ENCODE results near the gene ENHO.

ENHO gene

GRCh38 chr9:34555936-34556525 is 33.2 kb upstream of the ENHO start:
- no peak for TF ChIP-seq SIN3A (IDR thresholded peaks at IDR 0.05; ENCODE audit: borderline replicate concordance, insufficient read depth, low read length)
- TF ChIP-seq TAF1 (IDR thresholded peaks at IDR 0.05; ENCODE audit: borderline replicate concordance, insufficient read depth, low read length), result no peak
- TF ChIP-seq FOXP2 (optimal IDR thresholded peaks at IDR 0.05; ENCODE audit: borderline replicate concordance, extremely low read depth, extremely low read length, insufficient read depth), result no peak
- TF ChIP-seq, protein P1, sequence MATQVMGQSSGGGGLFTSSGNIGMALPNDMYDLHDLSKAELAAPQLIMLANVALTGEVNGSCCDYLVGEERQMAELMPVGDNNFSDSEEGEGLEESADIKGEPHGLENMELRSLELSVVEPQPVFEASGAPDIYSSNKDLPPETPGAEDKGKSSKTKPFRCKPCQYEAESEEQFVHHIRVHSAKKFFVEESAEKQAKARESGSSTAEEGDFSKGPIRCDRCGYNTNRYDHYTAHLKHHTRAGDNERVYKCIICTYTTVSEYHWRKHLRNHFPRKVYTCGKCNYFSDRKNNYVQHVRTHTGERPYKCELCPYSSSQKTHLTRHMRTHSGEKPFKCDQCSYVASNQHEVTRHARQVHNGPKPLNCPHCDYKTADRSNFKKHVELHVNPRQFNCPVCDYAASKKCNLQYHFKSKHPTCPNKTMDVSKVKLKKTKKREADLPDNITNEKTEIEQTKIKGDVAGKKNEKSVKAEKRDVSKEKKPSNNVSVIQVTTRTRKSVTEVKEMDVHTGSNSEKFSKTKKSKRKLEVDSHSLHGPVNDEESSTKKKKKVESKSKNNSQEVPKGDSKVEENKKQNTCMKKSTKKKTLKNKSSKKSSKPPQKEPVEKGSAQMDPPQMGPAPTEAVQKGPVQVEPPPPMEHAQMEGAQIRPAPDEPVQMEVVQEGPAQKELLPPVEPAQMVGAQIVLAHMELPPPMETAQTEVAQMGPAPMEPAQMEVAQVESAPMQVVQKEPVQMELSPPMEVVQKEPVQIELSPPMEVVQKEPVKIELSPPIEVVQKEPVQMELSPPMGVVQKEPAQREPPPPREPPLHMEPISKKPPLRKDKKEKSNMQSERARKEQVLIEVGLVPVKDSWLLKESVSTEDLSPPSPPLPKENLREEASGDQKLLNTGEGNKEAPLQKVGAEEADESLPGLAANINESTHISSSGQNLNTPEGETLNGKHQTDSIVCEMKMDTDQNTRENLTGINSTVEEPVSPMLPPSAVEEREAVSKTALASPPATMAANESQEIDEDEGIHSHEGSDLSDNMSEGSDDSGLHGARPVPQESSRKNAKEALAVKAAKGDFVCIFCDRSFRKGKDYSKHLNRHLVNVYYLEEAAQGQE (IDR thresholded peaks at IDR 0.05; ENCODE audit: insufficient read depth in 1 of 2, low read depth in 2 of 2, low read length in 2 of 2), result no peak

DNA sequence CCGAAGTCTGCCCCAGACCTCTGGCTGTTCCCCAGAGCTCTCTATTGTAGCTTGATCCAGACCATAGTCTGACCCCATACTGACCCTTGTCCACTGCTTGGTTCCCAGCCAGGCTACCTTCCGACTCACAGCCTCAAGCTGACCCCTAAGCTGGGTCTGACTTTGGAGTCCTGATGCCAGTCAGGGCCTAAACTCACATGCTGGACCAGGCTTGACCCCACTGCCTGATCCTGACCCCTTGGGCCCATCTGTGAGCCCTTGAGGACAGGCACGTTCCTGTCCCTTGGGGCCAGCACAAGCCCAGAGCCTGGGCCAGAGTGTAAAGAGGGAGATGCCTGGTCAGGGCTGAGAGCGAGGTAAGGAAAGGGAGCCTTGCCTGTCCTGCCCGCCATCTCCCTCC is 32.7 kb upstream of the ENHO start:
- no peak for TF ChIP-seq FOXP2 (optimal IDR thresholded peaks at IDR 0.05; ENCODE audit: borderline replicate concordance, extremely low read depth, extremely low read length, insufficient read depth)
- no peak for TF ChIP-seq TAF1 (IDR thresholded peaks at IDR 0.05; ENCODE audit: borderline replicate concordance, insufficient read depth, low read length)
- TF ChIP-seq, protein P1 (IDR thresholded peaks at IDR 0.05; ENCODE audit: insufficient read depth in 1 of 2, low read depth in 2 of 2, low read length in 2 of 2), result no peak
- no peak for TF ChIP-seq POLR2AphosphoS5 (IDR thresholded peaks at IDR 0.05; ENCODE audit: low read depth, low read length)
- no peak for TF ChIP-seq SIN3A (IDR thresholded peaks at IDR 0.05; ENCODE audit: borderline replicate concordance, insufficient read depth, low read length)

DNA sequence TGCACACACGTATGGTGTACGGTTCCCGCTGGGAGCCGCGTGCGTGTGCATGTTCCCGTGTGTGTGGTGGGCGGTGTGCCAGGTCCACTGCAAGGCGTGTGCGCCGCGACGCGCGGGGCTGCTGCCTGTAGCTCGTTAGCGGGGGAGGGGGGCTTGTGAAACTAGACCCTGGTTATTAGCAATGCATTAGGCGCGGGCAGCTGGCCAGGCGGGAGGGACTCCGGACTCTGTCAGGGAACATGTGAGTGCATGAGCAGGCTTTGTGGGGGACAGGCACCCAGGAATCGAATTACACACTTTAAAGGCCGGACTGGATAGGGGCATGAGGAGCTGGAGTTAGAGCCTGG is 32.2 kb upstream of the ENHO start:
- TF ChIP-seq TAF1 (IDR thresholded peaks at IDR 0.05; ENCODE audit: borderline replicate concordance, insufficient read depth, low read length) (no peak), FOXP2 (optimal IDR thresholded peaks at IDR 0.05; ENCODE audit: borderline replicate concordance, extremely low read depth, extremely low read length, insufficient read depth) (no peak), SIN3A (IDR thresholded peaks at IDR 0.05; ENCODE audit: borderline replicate concordance, insufficient read depth, low read length) (no peak)
- TF ChIP-seq, protein P1 (IDR thresholded peaks at IDR 0.05; ENCODE audit: insufficient read depth in 1 of 2, low read depth in 2 of 2, low read length in 2 of 2), result no peak

DNA sequence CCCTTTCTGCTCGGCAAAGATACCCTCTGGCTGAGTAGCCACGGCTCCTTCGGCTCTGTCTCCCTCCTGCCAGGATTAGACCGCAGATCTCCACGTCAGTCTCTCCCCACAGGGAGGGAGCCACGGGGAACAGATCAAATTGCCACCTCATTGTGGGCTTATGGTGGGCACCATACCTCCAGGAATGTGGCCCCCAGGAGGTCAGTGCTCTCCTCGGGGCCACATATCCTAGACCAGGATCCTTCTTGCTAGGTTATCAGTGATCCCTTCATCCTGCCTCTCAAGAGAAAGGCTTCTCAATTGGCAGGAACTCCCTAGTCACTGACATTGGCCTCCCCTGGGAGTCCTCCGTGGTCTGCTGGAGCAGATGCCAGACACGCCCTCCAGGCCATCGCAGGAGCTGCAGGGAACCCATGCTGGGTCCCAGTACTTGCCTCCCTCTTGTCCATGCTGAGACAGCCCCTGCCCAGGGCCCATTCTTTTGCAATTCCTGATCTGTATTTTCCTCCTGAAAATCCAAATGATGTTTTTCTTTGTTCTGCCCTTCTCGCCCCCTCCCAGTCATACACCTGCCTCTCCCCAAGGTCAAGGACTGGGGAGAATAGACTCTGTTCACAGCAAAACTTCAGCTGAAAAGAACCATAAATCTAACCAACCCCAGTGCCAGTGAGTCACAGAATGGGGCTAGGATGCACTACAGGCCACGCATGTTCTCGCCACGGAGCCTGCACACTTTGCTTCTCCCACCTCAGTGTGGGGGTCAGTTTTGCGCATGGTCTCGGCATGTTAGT is 31.6 kb upstream of the ENHO start:
- TF ChIP-seq SIN3A (IDR thresholded peaks at IDR 0.05; ENCODE audit: borderline replicate concordance, insufficient read depth, low read length) (no peak), TAF1 (IDR thresholded peaks at IDR 0.05; ENCODE audit: borderline replicate concordance, insufficient read depth, low read length) (no peak), POLR2AphosphoS5 (IDR thresholded peaks at IDR 0.05; ENCODE audit: low read depth, low read length) (no peak), FOXP2 (optimal IDR thresholded peaks at IDR 0.05; ENCODE audit: borderline replicate concordance, extremely low read depth, extremely low read length, insufficient read depth) (no peak)
- TF ChIP-seq, protein P1 (IDR thresholded peaks at IDR 0.05; ENCODE audit: insufficient read depth in 1 of 2, low read depth in 2 of 2, low read length in 2 of 2), result no peak

Measured in PFSK-1 (cell line).